ENCODE measurements around the gene SPATS2L. TPM values are rescaled to one million over a fixed set of nuclear protein-coding genes. Genes with fewer than 3 reads are reported as not detected.

SPATS2L gene
- total RNA-seq, 4 donors from 2014 or later: 60.7 to 81.3 (median 61.3) TPM

- DNase-seq (ENCODE audit: low spot score in 2 of 2): no peak
- 50 to 64% methylated on average over 1 of the region's 1 CpG for WGBS, 2 donors
- no peak overlapping the region for H3K4me3 ChIP-seq (ENCODE audit: low read depth, poor library complexity, severe bottlenecking)
- TF ChIP-seq CTCF (IDR thresholded peaks at IDR 0.05) (no peak), POLR2A (IDR thresholded peaks at IDR 0.05) (no peak)
- intact Hi-C loops (cut with DNase I; ENCODE audit: low total_unique reads): no loop called here
Observed at GRCh38 chr2:200352636-200353035, 46.1 kb downstream of the SPATS2L start.

- H3K4me3 ChIP-seq (ENCODE audit: low read depth, poor library complexity, severe bottlenecking): no peak overlapping the region
- intact Hi-C loops (cut with DNase I; ENCODE audit: low total_unique reads): no loop called here
- 55 to 66% methylated on average over 3 of the region's 3 CpGs for WGBS, 2 donors
- DNase-seq (ENCODE audit: low spot score in 2 of 2): no peak
- no peak for TF ChIP-seq POLR2A (IDR thresholded peaks at IDR 0.05)
- TF ChIP-seq CTCF (IDR thresholded peaks at IDR 0.05): no peak
Observed at GRCh38 chr2:200353120-200353519, 46.6 kb downstream of the SPATS2L start.

GRCh38 chr2:200353874-200354273, 47.4 kb downstream of the SPATS2L start:
- no peak overlapping the region for H3K4me3 ChIP-seq (ENCODE audit: low read depth, poor library complexity, severe bottlenecking)
- intact Hi-C loops (cut with DNase I; ENCODE audit: low total_unique reads): no loop called here
- 87 to 94% methylated on average over 2 of the region's 2 CpGs for WGBS, 2 donors
- no peak for TF ChIP-seq CTCF (IDR thresholded peaks at IDR 0.05)
- TF ChIP-seq POLR2A (IDR thresholded peaks at IDR 0.05): no peak
- DNase-seq (ENCODE audit: low spot score in 2 of 2): no peak

DNA sequence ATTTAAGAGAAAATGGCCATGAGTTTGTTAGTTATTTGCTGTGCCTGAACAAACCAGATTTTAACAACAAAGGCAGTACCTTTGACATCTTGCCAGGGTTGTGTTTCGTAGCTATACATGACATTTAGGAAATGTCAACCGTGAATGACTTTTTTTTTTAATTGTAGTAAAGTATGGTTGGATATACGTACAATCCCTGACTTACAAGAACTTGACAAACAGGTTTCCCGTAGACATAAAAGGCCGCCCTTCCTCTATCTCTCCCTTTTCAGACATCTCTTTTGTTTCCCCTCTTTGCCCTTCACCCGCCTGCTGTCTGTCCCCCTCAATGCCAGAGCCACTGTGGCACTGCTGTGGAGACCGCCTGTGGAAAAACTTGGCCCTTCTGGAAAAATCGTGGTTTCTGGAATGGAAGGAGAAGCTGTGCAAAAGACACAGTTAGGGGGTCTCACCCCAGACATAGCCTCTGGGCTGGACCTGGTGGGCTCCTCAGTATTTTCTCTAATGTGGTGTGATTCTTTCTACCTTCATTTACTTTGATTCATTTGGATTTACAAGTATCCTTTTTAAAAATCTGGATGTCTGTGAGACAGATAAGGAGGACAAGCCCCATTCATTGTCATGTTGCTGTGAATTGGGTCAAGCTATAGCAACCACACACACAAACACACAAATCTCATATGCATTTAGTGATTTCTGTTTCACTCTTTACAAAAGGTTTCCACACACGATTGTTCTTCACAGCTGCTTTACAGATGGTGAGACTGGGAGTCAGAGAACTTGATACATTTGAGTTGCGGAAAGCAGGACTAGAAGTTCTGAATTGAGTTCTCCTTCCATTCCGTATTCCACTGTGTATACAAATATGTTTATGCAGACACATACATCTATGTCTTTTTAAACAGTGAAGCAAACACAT, 48.6 kb downstream of the SPATS2L start:
- TF ChIP-seq POLR2A (IDR thresholded peaks at IDR 0.05) (no peak), CTCF (IDR thresholded peaks at IDR 0.05) (no peak)
- intact Hi-C loops (cut with DNase I; ENCODE audit: low total_unique reads): no loop called here
- 69% methylated on average over 11 of the region's 11 CpGs for WGBS, 2 donors
- no peak for DNase-seq (ENCODE audit: low spot score in 2 of 2)
- no peak overlapping the region for H3K4me3 ChIP-seq (ENCODE audit: low read depth, poor library complexity, severe bottlenecking)

DNA sequence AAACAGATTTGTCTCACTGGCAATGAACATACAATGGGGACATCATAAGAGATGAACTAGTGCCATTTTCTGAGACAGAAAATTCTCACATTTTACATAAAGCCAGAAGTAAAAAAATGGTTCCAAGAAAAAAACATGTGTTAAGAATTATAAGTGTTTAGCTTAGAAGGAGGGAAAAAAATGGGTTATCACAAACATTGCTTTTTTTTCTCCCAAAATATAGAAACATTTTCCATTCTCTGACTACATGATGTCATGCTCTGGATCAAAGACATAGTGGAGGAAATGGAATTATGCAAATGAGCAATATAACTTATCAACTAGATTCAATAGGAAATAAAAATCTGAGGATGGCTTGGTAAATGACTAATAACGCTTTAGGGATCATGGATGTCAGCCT, 49.8 kb downstream of the SPATS2L start:
- 43 to 60% methylated on average over 1 of the region's 1 CpG for WGBS, 2 donors
- no peak for DNase-seq (ENCODE audit: low spot score in 2 of 2)
- intact Hi-C loops (cut with DNase I; ENCODE audit: low total_unique reads): no loop called here
- H3K4me3 ChIP-seq (ENCODE audit: low read depth, poor library complexity, severe bottlenecking): no peak overlapping the region
- no peak for TF ChIP-seq POLR2A (IDR thresholded peaks at IDR 0.05)

DNA sequence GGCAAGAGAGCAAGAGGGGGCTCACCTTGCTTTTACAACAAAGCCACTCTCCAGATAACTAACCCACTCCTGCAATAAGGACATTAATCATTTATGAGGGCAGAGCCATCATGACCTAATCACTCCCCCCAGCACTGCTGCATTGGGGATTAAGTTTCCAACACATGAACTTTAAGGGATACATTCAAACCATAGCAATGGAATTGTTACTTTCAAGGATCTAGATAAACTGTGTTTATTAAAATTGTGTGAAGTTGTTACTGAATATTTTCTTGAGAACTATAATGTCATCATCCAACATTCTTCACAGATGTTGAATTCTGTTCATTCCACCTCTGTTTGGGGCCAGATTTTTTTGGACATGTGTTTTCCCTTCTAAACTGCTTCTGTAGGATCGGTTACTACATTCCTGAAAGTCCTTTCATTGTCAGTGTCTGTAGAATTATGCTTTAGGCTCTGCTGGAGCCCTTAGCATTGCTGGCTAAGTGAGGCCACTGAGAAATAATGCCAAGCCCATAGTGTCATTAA, 50.4 kb downstream of the SPATS2L start:
- 15 to 21% methylated on average over 1 of the region's 1 CpG for WGBS, 2 donors
- intact Hi-C loops (cut with DNase I; ENCODE audit: low total_unique reads): no loop called here
- TF ChIP-seq POLR2A (IDR thresholded peaks at IDR 0.05) (no peak), CTCF (IDR thresholded peaks at IDR 0.05) (no peak)
- no peak for DNase-seq (ENCODE audit: low spot score in 2 of 2)
- H3K4me3 ChIP-seq (ENCODE audit: low read depth, poor library complexity, severe bottlenecking): no peak overlapping the region

Data from lower leg skin (tissue), 4 donors.